HG03060 (cell line): ENCODE measurements around the gene MBD3L2.
"Not testable (repeated sequence)": the region's sequence is repeated elsewhere in the genome, so short reads cannot be mapped to it uniquely, and the experiment has no call there.

Experiments used
- ATAC-seq: cut with Tn5 transposase; IDR thresholded peaks from one replicate; pipeline ENCODE4 v1.9.1; 2021; ENCODE audit warnings: low read depth, moderate number of reproducible peaks; ENCODE audit not compliant: unreplicated experiment

The MBD3L2 gene

GRCh38 chr19:7058576-7058975, 9.5 kb downstream of the MBD3L2 start, which contains the start of gene MBD3L3:
Gene MBD3L3 (minus strand): TSS chr19:7058676. CDS start chr19:7058605, 71 bp downstream.
- not testable (repeated sequence) for ATAC-seq

- ATAC-seq, result not testable (repeated sequence)
Measured at GRCh38 chr19:7059977-7060376, 10.9 kb downstream of the MBD3L2 start.

- no peak for ATAC-seq
Measured at GRCh38 chr19:7063339-7063738, 14.2 kb downstream of the MBD3L2 start.

- ATAC-seq, result no peak
Measured at GRCh38 chr19:7063764-7064418, 14.8 kb downstream of the MBD3L2 start.

- ATAC-seq, result not testable (repeated sequence)
Measured at GRCh38 chr19:7067122-7067521, 18.0 kb downstream of the MBD3L2 start.

- ATAC-seq, result no peak
Measured at GRCh38 chr19:7067716-7068115, 18.6 kb downstream of the MBD3L2 start.

- no peak for ATAC-seq
Measured at GRCh38 chr19:7068599-7068998, 19.5 kb downstream of the MBD3L2 start.

GRCh38 chr19:7069042-7069903, 20.2 kb downstream of the MBD3L2 start, which contains the start of gene ZNF557:
Gene ZNF557 (plus strand): TSS chr19:7069703. CDS start chr19:7075075, 5,372 bp downstream.
- ATAC-seq, result peak; percentile 47

GRCh38 chr19:7069904-7070226, 20.7 kb downstream of the MBD3L2 start:
- peak; percentile 9 for ATAC-seq

- ATAC-seq, result no peak
Measured at GRCh38 chr19:7072541-7072940, 23.4 kb downstream of the MBD3L2 start.

GRCh38 chr19:7074705-7075282, 25.7 kb downstream of the MBD3L2 start:
- no peak for ATAC-seq

- no peak for ATAC-seq
Measured at GRCh38 chr19:7076151-7076550, 27.0 kb downstream of the MBD3L2 start.

- no peak for ATAC-seq
Measured at GRCh38 chr19:7078008-7078407, 28.9 kb downstream of the MBD3L2 start.

GRCh38 chr19:7083076-7083956, 34.2 kb downstream of the MBD3L2 start:
- no peak for ATAC-seq

- ATAC-seq, result no peak
Measured at GRCh38 chr19:7088999-7089398, 39.9 kb downstream of the MBD3L2 start.

- ATAC-seq, result no peak
Measured at GRCh38 chr19:7098096-7098495, 49.0 kb downstream of the MBD3L2 start.

- ATAC-seq, result peak; percentile 69
Measured at GRCh38 chr19:7098701-7099596, 49.8 kb downstream of the MBD3L2 start.

GRCh38 chr19:7099597-7099921, 50.4 kb downstream of the MBD3L2 start:
- no peak for ATAC-seq
